GM19372 (cell line): ENCODE results near the gene PANK3.
"Not testable (repeated sequence)": the region's sequence is repeated elsewhere in the genome, so short reads cannot be mapped to it uniquely, and the experiment has no call there.

Experiments used
- ATAC-seq: cut with Tn5 transposase; IDR thresholded peaks from one replicate; pipeline ENCODE4 v1.9.1; 2021; ENCODE audit warnings: mild to moderate bottlenecking, low read depth, moderate library complexity; ENCODE audit not compliant: unreplicated experiment

PANK3 gene

GRCh38 chr5:168553377-168554130 lies 25.6 kb downstream of the PANK3 start:
- no peak for ATAC-seq

GRCh38 chr5:168552146-168552545 lies 27.0 kb downstream of the PANK3 start:
- no peak for ATAC-seq

GRCh38 chr5:168550656-168551055 lies 28.5 kb downstream of the PANK3 start:
- no peak for ATAC-seq

- no peak for ATAC-seq
These were observed 29.6 kb downstream of the PANK3 start for GRCh38 chr5:168549554-168549953.

- ATAC-seq = no peak
These were observed 42.0 kb downstream of the PANK3 start for GRCh38 chr5:168537176-168537575.

GRCh38 chr5:168534351-168534750 lies 44.8 kb downstream of the PANK3 start:
- not testable (repeated sequence) for ATAC-seq

- ATAC-seq = no peak
These were observed 46.9 kb downstream of the PANK3 start for GRCh38 chr5:168531987-168532864.

GRCh38 chr5:168531191-168531590 lies 48.0 kb downstream of the PANK3 start:
- no peak for ATAC-seq

- no peak for ATAC-seq
These were observed 48.5 kb downstream of the PANK3 start for GRCh38 chr5:168530621-168531150.

GRCh38 chr5:168529374-168530234 lies 49.6 kb downstream of the PANK3 start:
- no peak for ATAC-seq

- no peak for ATAC-seq
These were observed 50.4 kb downstream of the PANK3 start, which contains the start of gene FBLL1 for GRCh38 chr5:168528521-168529373. Gene FBLL1 (plus strand): TSS chr5:168529305. CDS start chr5:168529505, 200 bp downstream.

- ATAC-seq = no peak
These were observed 51.3 kb downstream of the PANK3 start for GRCh38 chr5:168527756-168528295.

- ATAC-seq = no peak
These were observed 53.3 kb downstream of the PANK3 start for GRCh38 chr5:168525856-168526255.

- no peak for ATAC-seq
These were observed 65.2 kb downstream of the PANK3 start for GRCh38 chr5:168513861-168514428.

- ATAC-seq = no peak
These were observed 76.5 kb downstream of the PANK3 start for GRCh38 chr5:168502563-168503237.
